Nephron progenitor cell (in vitro differentiated cells): ENCODE measurements around the gene BRINP2.
A peak's percentile ranks its signal among the peaks of the same experiment; 100 is the strongest.

Experiments
- DNase-seq: peaks from one replicate; pipeline ENCODE4 v3.0.0; 2021
- H3K27ac Mint-ChIP-seq: 2 replicates; pipeline ENCODE4 v1.8.0; 2021; ENCODE audit warnings: mild to moderate bottlenecking, moderate library complexity, mixed read lengths
- H3K27me3 Mint-ChIP-seq: 2 replicates; pipeline ENCODE4 v1.8.0; 2021; ENCODE audit warnings: mild to moderate bottlenecking, low read depth, mixed read lengths; ENCODE audit not compliant: poor library complexity
- H3K36me3 Mint-ChIP-seq: 2 replicates; pipeline ENCODE4 v1.8.0; 2021; ENCODE audit warnings: low read depth, mixed read lengths
- H3K4me1 Mint-ChIP-seq: 2 replicates; pipeline ENCODE4 v1.8.0; 2021; ENCODE audit warnings: mixed read lengths
- H3K4me3 Mint-ChIP-seq: 2 replicates; pipeline ENCODE4 v1.8.0; 2021; ENCODE audit warnings: mild to moderate bottlenecking, moderate library complexity, mixed read lengths
- H3K9me3 Mint-ChIP-seq: 2 replicates; pipeline ENCODE4 v1.8.0; 2021; ENCODE audit warnings: mild to moderate bottlenecking, moderate library complexity, mixed read lengths
- TF ChIP-seq, protein P1 (sequence below): fragments of 200-600 bp; sonication (generic); IDR thresholded peaks from 2 replicates; pipeline ENCODE4 v1.5.0; 2021; ENCODE audit warnings: antibody characterized with exemption

Gene BRINP2

DNA sequence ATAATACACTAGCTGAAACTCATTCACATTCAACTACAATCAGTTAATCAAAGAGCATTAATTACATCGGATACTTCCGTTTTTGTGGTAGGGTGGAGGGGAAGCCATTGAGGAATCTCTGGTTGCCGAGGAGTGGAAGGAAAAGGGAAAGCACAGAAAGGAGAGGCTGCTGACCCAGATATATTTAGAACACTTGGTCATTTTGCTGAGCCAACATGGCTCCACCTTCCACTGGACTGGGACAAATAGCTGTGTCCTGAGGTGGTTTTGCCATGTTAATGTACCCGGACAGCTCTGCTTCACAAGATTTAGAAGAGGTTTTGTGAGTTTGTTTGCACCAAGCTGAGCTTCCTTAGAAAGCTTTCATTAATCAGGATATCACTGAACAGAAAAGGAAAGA, 32.4 kb upstream of the BRINP2 start:
- Mint-ChIP-seq H3K36me3 (no peaks in the 10 kb centered on the region), H3K27ac (no peak overlapping the region), H3K4me1 (peaks cover 29% of the 10 kb centered on the region), H3K4me3 (no peak overlapping the region), H3K9me3 (no peaks in the 10 kb centered on the region), H3K27me3 (peaks cover 18% of the 10 kb centered on the region)
- no peak for DNase-seq
- TF ChIP-seq, protein P1, sequence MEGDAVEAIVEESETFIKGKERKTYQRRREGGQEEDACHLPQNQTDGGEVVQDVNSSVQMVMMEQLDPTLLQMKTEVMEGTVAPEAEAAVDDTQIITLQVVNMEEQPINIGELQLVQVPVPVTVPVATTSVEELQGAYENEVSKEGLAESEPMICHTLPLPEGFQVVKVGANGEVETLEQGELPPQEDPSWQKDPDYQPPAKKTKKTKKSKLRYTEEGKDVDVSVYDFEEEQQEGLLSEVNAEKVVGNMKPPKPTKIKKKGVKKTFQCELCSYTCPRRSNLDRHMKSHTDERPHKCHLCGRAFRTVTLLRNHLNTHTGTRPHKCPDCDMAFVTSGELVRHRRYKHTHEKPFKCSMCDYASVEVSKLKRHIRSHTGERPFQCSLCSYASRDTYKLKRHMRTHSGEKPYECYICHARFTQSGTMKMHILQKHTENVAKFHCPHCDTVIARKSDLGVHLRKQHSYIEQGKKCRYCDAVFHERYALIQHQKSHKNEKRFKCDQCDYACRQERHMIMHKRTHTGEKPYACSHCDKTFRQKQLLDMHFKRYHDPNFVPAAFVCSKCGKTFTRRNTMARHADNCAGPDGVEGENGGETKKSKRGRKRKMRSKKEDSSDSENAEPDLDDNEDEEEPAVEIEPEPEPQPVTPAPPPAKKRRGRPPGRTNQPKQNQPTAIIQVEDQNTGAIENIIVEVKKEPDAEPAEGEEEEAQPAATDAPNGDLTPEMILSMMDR = no peak

DNA sequence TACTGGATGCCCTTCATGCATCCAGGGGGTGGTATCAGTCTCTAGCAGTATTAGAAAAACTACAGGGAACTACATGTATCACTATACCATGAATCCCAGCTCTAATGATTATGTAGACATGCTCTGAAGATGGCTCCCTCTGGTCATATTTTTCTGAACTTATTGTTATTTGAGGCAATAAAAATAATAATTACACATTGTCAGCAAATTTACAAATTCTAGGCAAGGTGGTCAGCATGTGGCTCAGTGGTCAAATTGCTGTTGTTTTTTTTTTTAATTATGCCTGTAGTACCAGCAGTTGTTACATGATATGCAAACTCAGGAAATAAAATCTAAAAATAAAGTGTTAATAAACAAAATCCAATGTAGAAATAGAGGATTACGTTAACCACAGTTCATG, 28.7 kb upstream of the BRINP2 start:
- H3K27ac Mint-ChIP-seq = no peak overlapping the region
- H3K4me1 Mint-ChIP-seq = peaks cover 45% of the 10 kb centered on the region

DNA sequence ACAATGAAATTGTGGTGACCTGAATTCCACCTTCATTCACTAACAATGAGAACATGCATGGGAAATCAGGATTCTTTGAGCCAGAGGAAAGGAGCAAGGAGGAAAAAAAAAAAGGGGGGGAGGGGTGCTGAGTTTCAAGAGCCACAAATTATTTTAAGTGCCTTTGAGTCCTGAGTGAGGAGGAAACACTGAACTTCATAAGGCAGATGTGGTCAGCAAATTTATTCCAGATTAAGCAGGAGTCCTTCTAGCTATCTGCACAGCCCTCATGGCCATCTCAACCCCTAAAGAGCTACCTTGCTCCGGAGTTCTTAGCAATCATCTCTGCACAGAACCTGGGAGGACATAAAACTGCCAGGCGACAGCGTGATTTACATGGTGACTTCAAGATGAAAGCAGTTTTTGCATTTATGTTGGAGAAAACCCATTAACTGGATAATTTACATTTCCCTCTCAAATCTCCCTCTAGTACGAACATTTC, 27.9 kb upstream of the BRINP2 start:
- Mint-ChIP-seq H3K27me3 (peaks cover 4% of the 10 kb centered on the region), H3K4me3 (no peak overlapping the region), H3K9me3 (no peaks in the 10 kb centered on the region), H3K36me3 (no peaks in the 10 kb centered on the region), H3K27ac (no peak overlapping the region), H3K4me1 (peaks cover 45% of the 10 kb centered on the region)
- TF ChIP-seq, protein P1 = no peak
- DNase-seq = peak; percentile 43

More for the DNA sequence above, 28.7 kb upstream of the BRINP2 start:
- Mint-ChIP-seq H3K27me3 (peaks cover 4% of the 10 kb centered on the region), H3K4me3 (no peak overlapping the region), H3K9me3 (no peaks in the 10 kb centered on the region), H3K36me3 (no peaks in the 10 kb centered on the region)
- TF ChIP-seq, protein P1 = no peak
- DNase-seq = no peak

DNA sequence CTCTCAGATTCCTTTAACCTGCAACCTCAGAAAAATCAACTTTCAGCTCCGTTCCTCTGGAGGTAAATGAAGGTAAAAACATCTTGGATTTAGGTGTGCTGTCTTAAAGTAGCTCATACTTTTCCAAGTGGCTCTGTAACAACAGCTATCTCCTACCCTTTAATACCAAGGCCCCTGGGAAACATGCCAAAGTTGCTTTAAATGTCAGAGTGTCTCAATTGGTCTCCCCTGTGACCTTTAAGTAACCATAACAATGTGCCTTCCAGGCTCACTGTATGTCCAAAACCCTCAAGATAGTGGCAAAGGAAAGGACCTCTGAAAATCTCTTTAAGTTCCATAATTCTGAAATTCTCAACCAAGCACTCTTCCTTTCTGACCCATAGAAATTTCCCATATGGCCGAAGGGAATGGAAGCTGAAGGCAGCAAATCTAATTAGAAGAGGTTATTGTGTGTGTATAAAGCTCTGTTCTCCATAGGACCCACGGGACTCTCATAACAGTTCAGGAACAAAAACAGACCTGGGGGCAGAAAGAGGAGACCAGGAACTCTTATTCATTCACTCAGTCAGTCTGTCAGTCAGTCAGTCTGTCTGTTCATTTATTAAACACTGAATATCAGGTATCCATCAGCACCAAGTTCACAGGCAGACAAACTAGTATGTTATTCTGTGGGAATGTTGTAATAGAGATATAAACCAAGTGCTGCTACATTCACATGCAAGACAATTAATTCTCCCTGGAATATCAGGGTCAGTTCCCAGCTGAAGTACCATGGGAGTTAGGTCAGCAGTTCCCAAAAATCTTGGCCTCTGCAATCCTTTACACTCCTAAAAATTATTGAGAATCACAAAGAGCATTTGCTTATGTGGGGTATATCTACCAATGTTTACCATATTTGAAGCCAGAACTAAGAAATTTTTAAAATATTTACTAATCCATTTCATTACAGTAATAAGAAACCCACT, 25.4 kb upstream of the BRINP2 start:
- no peaks in the 10 kb centered on the region for H3K9me3 Mint-ChIP-seq
- H3K27ac Mint-ChIP-seq = peak overlapping the region; percentile 29
- DNase-seq = no peak
- no peak overlapping the region for H3K4me3 Mint-ChIP-seq
- peaks cover 38% of the 10 kb centered on the region for H3K4me1 Mint-ChIP-seq
- H3K36me3 Mint-ChIP-seq = no peaks in the 10 kb centered on the region
- TF ChIP-seq, protein P1 = no peak
- no peaks in the 10 kb centered on the region for H3K27me3 Mint-ChIP-seq

DNA sequence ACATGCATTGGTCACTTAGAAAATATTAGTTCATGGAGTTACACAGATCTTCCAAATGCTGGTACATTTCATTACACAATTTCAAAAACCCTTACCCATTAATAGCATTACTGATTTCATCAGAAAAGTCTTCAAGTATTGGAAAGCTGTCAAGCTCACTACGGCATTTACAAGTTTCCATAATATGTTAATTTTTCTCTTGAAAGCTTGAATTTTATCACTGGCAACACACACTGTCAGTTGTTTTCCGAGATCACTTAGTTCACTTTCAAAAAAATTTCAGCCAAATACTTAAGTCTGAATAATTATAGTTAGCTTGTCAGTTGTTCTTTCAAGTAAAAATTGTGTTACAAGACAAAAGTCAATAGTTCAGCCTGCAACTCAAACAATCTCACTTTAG, 24.3 kb upstream of the BRINP2 start:
- no peaks in the 10 kb centered on the region for H3K27me3 Mint-ChIP-seq
- H3K27ac Mint-ChIP-seq = no peak overlapping the region
- H3K4me3 Mint-ChIP-seq = no peak overlapping the region
- DNase-seq = no peak
- H3K4me1 Mint-ChIP-seq = peaks cover 34% of the 10 kb centered on the region
- no peaks in the 10 kb centered on the region for H3K36me3 Mint-ChIP-seq
- H3K9me3 Mint-ChIP-seq = no peaks in the 10 kb centered on the region
- TF ChIP-seq, protein P1 = no peak
